Superior temporal gyrus (tissue), 1 donor: Measurements from ENCODE around the gene CHERP.
"Not testable (repeated sequence)": the region's sequence is repeated elsewhere in the genome, so short reads cannot be mapped to it uniquely, and the experiment has no call there.

Experiments used
- DNase-seq: peaks from one replicate; pipeline ENCODE4 v3.0.0-alpha.2; 2016; ENCODE audit errors: extremely low spot score

Gene CHERP

DNA sequence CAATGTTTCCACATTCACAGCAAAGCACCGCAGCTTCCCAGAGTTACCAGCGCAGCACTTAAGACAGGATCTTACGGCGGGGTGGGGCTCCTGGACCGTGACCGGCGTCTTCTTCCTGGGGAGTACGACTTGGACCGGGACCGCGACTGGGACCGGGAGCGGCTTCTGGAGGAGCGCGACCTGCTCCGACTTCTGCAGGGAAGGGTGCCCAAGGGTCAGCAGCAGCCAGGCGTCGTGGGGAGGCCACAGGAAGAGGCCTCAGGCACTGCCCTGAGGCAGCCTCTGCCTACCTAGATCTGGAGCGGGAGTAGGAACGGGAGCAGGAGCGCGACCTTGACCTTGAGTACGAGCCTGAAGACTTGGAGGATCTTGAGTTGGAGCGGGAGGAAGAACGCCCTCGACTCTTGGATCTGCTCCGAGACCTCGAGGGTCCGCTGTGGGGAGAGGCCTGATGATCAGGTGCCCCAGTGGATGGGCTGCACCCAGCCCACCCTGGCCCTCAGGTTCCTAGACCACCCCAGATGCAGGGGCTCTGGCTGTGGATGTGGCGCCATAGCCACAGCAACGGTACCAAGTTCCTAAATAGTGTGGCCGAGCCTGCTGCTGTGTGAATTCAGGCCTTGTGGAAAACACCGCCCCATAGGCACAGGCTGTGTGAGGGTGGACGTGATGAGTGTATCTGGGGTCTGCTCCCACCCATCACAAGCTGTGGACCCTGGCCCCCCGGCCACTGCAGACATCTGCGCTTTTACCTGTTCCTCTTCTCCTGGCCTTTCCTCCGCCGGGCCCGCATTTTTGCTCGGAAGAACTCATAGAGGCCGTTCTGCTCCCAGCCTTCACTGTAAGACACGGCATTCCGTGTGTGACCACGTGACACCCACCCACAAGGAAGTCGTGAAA lies 21.9 kb downstream of the CHERP start:
- DNase-seq: no peak

DNA sequence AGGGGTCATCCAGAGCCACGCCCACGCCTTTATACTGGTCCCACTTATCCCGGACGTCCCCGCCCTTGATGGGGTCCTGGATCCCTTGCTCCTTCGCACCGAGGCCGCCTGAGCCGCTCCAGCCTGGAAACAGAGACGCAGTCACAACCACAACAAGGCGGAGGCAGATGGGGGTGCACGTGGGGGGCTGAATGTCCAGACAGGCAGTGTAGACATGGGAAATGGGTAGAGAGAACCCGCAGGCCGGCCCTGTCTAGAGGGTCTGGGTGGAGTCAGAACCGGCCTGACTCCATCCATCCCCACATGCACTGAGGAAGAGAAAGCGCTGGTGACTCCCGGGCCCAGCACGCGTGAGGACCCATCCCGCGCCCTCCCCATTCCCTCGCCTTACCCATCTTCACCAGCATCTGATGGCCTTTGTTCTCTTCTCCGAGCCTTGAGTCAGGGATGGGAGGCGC lies 23.0 kb downstream of the CHERP start:
- no peak for DNase-seq

DNA sequence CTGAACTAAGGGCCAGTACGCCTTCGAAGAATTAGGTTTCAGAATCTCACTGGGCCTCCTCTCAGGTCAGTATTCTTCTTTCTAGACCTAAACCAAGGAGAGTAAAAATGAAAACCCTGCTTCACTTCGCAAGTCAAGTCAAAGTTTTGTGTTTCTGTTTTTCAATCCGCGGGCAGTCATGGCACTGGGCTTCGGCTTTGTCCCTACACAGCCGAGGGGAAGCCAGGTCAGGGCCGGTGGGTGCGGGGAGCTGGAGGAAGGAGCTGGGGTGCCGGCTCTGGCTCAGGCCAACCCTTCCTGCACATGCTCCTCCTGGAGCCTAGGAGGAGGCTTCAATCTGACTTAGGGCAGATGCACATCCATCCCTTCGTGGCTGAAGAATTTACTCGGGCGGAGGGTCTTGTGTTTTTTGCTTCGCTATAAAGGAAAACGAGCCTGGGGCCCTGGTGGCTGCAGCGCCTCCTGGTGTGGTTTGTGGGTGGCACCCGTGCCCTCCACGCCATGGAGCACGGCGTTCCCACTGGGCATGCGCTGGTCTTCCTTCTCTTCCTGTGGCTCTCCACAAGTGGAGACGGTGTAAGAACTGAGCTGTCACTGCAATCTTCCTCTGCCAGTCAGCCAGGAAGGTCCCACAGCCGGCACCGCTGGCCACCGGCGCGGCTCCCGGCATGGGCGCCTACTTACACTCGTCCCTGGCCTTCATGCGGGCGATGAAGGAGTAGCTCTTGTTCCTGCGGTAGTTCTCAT lies 23.6 kb downstream of the CHERP start:
- DNase-seq: no peak

DNA sequence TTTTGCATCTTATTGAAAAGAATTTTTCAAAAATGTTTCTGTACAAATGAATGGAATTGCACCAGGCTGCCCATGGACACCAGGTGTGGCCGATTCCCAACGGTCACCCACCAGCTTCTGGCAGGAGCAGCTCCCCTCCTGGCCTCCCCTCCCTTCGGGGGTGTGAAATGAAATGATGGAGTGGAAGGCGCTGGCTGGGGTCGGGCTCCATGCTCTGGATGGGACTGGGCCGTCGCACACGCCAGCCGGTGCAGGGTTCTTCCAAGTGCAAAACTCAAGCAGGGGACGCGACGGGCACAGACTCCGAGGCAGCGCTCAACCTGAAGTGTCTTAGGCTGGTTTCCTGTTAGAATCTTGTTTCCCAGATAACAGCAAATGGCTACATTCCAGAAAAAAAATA lies 24.2 kb downstream of the CHERP start:
- DNase-seq: no peak

DNA sequence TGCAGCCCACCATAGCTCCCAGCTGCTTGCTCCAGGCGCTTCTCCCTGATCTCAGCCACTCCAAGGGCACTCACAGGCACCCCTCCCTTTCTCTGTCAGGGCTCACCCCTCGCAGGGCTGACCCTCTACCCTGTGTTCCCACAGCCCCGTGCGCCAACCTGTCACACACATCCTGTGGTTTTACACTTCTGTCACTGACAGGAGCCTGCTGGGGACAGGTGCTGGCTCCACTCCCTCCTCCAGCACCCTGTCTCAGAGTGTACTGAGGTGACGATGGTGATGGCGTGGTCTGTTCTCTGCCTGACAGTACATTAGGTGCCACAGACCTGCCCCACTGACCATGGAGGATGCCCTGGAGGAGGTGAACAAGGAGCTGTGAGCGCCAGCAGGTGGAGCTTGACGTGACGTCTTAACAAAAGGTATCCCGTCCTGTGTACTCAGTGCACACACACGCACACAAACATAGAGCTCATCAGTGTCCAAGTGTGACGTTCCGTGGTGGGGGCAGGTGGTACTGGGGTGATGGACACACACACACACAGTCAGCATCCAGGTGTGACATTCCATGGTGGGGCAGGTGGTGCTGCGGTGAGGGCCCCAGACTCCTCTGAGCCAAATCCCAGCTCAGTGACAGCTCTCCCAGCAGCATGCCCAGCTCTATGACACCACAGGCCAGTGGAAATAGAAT lies 25.2 kb downstream of the CHERP start:
- DNase-seq: no peak

DNA sequence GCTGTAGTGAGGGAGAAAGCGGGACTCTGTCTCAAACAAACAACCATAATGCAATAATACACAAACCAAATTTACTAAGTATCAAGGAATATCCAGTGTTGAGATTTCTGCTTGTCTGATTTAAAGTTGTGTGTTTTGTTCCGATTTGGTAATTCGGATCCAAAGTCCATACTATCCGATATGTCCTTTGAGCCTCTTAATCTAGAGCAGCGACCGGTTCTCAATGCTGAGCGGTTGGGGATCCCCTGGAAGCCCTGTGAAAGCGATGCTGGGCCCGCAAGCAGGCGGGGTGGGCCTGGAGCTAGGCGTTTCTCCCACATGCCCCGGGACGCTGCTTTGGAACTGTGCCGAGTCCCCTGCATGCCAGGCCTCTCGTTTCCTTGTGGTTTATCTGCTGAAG lies 25.9 kb downstream of the CHERP start:
- DNase-seq: no peak

DNA sequence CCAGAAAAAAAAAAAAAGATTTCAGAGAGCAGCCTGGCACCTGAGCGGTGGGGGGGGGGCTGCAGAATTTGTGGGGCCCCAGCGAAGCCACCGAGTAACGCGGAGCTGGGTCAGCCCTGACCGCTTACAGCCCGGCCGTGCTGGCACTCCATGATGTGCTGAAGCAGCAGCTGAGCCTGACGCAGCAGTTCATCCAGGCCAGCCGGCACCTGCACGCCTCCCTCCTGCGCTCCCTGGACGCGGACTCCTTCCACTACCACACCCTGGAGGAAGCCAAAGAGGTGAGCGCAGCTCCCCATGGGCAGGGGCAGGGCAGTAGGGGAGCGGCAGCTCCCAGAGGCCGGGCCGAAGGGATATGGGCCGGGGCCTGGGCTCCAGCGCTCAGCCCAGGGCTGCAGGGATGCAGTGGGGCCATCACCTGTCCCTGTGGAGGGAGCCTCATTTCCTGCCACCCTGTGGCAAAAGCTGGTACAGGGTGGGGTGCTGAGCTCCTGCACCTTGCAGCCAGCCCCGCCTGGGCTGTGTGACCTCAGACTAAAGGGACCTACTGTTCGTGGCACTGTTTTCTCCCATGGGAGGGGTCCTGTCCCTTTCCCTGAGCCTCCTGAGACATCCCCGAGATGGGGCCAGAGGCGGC lies 27.7 kb downstream of the CHERP start:
- DNase-seq: no peak

DNA sequence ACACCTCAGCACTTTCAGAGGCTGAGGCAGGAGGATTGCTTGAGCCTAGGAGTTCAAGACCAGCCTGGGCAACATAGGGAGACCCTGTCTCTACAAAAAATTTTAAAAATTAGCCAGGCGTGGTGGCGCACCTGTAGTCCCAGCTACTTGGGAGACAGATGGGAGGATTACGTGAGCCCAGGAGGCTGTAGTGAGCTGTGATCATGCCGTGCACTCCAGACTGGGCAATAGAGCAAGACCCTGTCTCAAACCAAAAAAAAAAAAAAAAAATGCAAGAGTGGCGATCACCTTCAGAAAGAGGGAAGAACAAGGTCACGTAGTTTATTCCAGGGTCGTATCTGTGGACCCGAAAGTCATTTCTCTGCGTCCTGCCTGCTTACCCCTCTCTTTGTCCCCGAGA lies 29.6 kb downstream of the CHERP start:
- DNase-seq: not testable (repeated sequence)

DNA sequence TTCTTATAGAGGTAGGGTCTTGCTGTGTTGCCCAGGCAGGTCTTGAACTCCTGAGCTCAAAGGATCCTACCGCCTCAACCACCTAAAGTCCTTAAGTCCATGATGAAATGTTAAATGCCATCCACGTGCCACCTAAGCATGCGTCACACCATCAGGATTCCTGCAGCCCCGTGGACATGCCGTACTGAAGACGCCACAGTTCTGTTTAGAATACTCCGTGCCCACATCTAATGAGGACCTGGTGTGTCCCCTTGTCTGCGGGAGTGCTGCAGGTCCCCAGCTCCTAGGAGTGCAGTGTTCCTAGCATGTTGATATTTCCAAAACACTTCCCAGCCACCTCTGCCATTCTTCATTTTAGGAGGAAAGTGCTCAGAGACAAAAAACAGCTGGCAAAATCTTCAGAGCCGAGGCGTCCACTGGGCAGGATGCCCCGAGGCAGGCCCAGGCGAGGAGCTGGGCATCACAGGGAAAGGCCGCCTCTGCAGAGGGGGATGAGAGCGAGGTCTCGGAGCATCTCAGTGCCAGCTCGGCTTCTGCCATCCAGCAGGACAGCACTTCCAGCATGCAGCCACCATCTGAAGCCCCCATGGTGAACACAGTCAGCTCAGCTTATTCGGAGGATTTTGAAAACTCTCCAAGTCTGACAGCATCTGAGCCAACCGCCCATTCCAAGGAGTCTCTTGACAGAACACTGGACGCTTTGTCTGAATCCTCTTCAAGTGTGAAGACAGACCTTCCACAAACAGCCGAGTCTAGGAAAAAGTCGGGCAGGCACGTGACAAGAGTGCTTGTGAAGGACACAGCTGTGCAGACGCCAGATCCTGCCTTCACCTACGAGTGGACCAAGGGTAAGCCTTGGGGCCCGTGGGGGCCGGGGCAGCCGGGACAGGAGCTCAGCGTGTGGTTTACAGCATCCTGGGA lies 32.8 kb downstream of the CHERP start:
- DNase-seq: peak; percentile 68

DNA sequence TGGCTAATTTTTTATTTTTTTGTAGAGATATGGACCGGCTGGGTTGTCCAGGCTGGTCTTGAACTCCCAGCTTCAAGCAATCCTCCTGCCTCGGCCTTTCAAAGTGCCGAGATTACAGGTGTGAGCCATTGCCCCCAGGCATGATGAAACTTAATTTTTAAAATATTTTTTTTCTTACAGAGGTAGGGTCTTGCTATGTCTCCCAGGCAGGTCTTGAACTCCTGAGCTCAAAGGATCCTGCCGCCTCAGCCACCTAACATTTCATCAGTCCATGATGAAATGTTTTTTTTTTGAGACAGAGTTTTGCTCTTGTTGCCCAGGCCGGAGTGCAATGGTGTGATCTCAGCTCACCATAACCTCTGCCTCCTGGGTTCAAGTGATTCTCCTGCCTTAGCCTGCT lies 33.7 kb downstream of the CHERP start:
- DNase-seq: no peak

DNA sequence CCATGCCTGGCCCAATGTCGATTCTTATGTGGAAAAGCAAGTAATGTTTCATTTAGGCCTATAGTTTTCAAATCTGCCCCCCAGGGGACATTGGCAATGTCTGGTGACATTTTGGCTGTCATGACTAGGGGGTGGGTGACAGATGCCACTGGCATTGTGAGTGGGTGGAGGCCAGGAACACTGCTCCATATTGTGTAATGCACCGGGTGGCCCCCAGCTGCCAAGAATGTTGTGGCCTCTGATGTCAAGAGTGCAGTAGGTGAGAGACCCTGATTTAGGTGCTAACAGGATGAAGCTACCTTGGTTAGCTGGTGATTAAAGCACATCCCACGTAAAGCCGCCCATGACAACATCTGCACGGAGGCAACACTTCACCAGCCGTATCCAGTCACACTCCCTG lies 35.3 kb downstream of the CHERP start:
- no peak for DNase-seq

DNA sequence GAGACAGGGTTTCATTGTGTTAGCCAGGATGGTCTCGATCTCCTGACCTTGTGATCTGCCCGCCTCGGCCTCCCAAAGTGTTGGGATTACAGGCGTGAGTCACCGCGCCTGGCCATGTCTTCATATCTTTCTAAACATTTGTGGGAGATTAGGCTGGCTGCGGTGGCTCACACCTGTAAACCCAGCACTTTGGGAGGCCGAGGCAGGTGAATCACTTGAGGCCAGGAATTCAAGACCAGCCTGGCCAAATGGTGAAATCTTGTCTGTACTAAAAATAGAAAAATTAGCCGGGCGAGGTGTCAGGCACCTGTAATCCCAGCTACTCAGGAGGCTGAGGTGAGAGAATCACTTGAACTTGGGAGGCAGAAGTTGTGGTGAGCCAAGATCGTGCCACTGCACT lies 36.1 kb downstream of the CHERP start:
- not testable (repeated sequence) for DNase-seq

DNA sequence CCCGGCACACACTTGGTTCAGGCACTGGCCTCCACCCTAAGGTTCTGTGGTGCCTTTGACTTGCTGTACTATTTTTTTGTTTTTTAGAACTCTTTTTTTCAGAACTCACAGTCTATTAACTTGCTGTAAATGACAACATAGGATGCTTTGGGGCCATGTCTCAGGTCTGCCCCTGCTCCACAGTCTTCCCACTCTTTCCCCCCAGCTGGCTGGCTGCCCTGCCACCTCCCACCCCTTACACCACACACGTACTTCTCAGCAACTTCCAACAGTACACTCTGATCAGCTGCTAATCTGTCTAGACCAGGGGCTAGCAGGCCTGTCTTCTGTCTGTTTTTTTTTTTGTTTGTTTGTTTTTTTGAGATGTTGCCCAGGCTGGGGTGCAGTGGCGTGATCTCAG lies 38.0 kb downstream of the CHERP start:
- no peak for DNase-seq

DNA sequence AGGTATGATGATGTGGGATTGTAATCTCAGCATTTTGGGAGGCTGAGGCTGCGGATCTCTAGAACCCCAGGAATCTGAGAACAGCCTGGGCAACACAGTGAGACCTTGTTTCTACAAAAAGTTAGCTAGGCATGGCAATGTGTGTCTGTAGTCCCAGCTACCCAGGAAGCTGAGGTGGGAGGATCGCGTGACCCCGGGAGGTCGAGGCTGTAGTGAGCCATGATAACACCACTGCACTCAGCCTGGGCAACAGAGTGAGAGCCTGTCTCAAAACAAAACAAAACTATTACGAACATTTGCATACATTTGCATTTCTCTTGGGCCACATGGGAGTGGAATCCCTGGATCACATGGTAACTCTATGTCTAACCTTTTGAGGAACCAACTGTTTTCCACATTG lies 44.4 kb downstream of the CHERP start:
- no peak for DNase-seq

DNA sequence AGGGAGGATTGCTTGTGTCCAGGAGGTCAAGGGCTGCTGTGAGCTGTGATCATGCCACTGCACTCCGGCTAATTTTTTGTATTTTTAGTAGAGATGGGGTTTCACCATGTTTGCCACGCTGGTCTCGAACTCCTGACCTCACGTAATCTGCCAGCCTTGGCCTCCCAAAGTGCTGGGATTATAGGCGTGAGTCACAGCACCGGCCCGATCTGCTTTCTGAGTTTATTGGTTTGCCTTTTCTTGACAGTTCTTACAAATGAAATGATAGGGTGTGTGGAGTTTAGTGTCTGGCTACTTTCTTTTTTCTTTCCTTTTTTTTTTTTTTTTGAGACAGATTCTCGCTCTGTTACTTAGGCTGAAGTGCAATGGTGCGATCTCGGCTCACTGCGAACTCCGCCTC lies 45.2 kb downstream of the CHERP start:
- no peak for DNase-seq

DNA sequence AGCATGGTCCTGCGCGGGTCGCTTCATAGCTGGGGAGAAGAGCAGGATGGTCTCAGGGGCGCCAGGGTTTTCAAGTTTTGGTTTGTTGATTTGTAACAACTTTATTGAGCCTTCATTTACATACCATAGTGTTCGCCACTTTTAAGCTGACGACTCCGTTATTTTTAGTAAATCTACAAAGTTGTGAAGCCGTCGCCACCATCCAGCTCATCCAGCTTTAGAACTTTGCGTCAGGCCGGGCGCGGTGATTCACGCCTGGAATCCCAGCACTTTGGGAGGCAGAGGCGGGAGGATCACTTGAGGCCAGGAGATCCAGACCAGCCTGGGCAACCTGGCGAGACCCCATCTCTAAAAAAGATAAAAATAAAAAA lies 45.6 kb downstream of the CHERP start:
- DNase-seq: peak; percentile 29

DNA sequence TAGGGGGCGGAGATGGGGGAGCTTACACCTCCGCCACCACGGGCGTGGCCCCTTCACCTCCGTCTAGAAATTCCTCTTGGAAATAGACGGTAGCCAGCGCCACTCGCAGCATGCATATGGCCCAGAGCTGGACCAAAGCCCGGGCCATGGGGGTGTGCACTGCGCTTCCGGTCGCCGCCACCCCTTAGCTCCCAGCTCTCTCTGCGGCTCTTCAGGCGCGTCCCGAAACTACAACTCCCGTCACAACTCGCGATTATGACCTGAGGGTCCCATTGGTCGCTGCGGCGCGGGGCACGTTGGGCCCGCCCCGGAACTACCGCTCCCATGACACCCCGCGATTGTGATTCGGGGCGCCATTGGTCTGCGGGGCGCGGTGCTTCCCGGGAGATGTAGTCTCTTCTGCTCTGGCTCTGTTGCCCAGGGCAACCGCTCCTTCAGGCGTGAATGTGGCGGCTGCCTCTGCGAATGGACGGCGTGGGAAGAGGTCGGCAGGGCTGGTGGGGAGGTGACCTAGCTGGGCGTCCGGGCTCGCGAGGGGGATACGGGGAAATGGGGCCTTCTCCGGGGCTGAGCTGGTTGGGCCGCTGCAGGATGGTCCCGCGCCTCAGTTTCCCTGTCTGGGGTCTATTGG lies 46.1 kb downstream of the CHERP start, which contains the start of the genes C19orf44 and CALR3:
C19orf44 (plus strand) TSS at position 413 of the 631 bp plus-strand sequence. CDS start 4,399 bp downstream, outside the sequence.
CALR3 (minus strand) TSS at position 186 of the 631 bp plus-strand sequence; CDS start at position 148, 38 bp downstream.
- DNase-seq: peak; percentile 99

DNA sequence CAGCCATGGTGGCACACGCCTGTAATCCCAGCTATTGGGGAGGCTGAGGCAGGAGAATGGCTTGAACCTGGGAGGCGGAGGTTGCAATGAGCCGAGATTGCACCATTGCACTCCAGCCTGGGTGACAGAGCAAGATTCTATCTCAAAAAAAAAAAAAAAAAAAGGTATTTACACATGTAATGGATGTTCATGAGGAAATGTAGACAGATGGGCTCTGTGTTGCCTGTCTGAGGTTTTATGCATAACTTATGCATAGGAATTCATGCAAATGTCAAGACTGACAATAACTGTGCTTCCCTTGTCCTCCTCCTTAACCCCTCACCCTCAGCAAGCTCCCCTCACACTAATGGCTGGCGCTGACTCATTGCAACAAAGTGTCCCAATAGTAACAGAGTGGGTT lies 55.8 kb downstream of the CHERP start:
- not testable (repeated sequence) for DNase-seq

DNA sequence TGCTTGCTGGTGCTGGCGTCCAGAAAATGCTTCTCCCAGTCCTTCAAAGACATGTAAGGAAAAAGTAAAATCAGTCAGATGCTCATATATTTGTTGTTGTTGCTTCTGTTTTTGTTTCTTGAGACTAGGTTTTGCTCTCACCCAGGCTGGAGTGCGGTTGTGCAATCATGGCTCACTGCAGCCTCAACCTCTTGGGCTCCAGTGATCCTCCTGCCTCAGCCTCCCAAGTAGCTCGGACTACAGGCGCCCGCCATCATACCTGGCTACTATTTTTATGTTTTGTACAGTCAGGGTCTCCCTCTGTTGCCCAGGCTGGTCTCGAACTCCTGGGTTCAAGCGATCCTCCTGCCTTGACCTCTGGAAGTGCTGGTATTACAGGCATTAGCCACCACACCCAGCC lies 59.5 kb downstream of the CHERP start:
- no peak for DNase-seq

DNA sequence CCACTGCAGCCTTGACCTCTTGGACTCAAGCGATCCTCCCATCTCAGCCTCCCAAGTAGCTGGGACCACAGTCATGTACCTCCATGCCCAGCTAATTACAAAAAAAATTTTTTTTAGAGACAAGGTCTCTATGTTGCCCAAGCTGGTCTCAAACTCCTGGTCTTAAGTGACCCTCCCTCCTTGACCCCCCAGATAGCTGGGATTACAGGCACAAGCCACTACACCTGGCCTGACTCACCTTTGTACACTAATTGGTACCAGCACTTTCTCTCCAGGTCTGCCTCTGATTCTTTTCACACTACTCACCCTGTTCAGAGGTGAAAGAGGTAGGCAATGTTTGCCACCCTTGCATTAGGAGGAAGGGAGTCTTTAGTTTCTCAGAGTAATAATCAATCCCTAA lies 64.9 kb downstream of the CHERP start:
- no peak for DNase-seq
